Gastroesophageal sphincter (tissue), 4 donors: Measurements from ENCODE around the gene LRRC46. TPM values are rescaled to one million over a fixed set of nuclear protein-coding genes. Genes with fewer than 3 reads are reported as not detected.

Experiments
- ATAC-seq: fragments of 150-250 bp; one replicate; pipeline ENCODE4 v1.9.1; 2016; ENCODE audit warnings: mild to moderate bottlenecking, moderate library complexity
- H3K27ac ChIP-seq, 4 donors: fragments of 200-600 bp; sonication (generic) in 3 of 4; 1 replicate in 3 of 4; 2 replicates in 1 of 4; pipeline ENCODE4 v1.5.1; 2016 to 2019
- H3K27me3 ChIP-seq: fragments of 200-600 bp; sonication (generic); one replicate; pipeline ENCODE4 v1.5.1; 2019
- H3K36me3 ChIP-seq, 2 donors: fragments of 200-600 bp; sonication (generic); one replicate each; pipeline ENCODE4 v1.5.1; 2019; ENCODE audit warnings: control low read depth in 1 of 2
- H3K4me1 ChIP-seq, 3 donors: fragments of 200-600 bp; sonication (generic); 1 replicate in 2 of 3; 2 replicates in 1 of 3; pipeline ENCODE4 v1.5.1; 2016 to 2019; ENCODE audit warnings: control low read depth in 2 of 3
- H3K4me3 ChIP-seq, 2 donors: fragments of 200-600 bp; sonication (generic); one replicate each; pipeline ENCODE4 v1.5.1; 2019; ENCODE audit warnings: mild to moderate bottlenecking in 1 of 2, moderate library complexity in 1 of 2
- H3K9me3 ChIP-seq, 3 donors: fragments of 200-600 bp; sonication (generic); one replicate each; pipeline ENCODE4 v1.5.1; 2017 to 2019; ENCODE audit warnings: control low read depth in 2 of 3
- EP300 ChIP-seq: sonication (generic); formaldehyde crosslinking; IDR thresholded peaks from one replicate; pipeline ENCODE4 v1.6.1; 2017; ENCODE audit warnings: antibody characterized with exemption, mild to moderate bottlenecking
- POLR2A ChIP-seq, 2 donors: fragments of 450-650 bp; IDR thresholded peaks; one replicate each; pipeline ENCODE4 v1.6.1; 2017; ENCODE audit warnings: antibody characterized with exemption in 2 of 2, mild to moderate bottlenecking in 2 of 2, moderate library complexity in 1 of 2
- POLR2AphosphoS5 ChIP-seq: sonication (generic); formaldehyde crosslinking; IDR thresholded peaks from one replicate; pipeline ENCODE4 v1.6.1; 2017; ENCODE audit warnings: antibody characterized with exemption
- WGBS, 2 donors: methylation state at CpG; one replicate each; pipeline ENCODE4 v1.1.5; 2018; ENCODE audit warnings: low coverage in 1 of 2; 5-methylcytosine and 5-hydroxymethylcytosine counted together
- total RNA-seq, 4 donors: library from RNA; depleted of rRNA; stranded (reverse); fragments of >200 nt; gene quantifications; one replicate each; pipeline ENCODE4 v1.1.0, GENCODE V29; 2016
- TF ChIP-seq, protein P1 (sequence below), 4 experiments: fragments of 200-600 bp in 2 of 4; fragments of 450-650 bp in 2 of 4; sonication (generic) in 1 of 4; IDR thresholded peaks; one replicate each; pipeline ENCODE4 v1.5.1; 2017 to 2019; ENCODE audit warnings: antibody characterized with exemption in 4 of 4, mild to moderate bottlenecking in 2 of 4, moderate library complexity in 2 of 4

LRRC46 gene
- total RNA-seq, 4 donors from 2014 or later, result 0.46 to 1.3 TPM; not detected in 2

GRCh38 chr17:47792457-47792856 is 39.0 kb upstream of the LRRC46 start:
- Histone ChIP-seq H3K4me3 (no peak overlapping the region), H3K27me3 (peaks cover 77% of the 10 kb centered on the region), H3K9me3 (no peaks in the 10 kb centered on the region), H3K36me3 (no peaks in the 10 kb centered on the region), H3K27ac (no peak overlapping the region), H3K4me1 (peaks cover 0 to 11% (median 7%) of the 10 kb centered on the region in 3 donors)
- no peak for ATAC-seq
- WGBS, 2 donors, result 77 to 85% methylated on average over 1 of the region's 1 CpG
- TF ChIP-seq POLR2AphosphoS5 (no peak), POLR2A (IDR thresholded peaks at IDR 0.05) (no peak), EP300 (no peak)
- TF ChIP-seq, protein P1, sequence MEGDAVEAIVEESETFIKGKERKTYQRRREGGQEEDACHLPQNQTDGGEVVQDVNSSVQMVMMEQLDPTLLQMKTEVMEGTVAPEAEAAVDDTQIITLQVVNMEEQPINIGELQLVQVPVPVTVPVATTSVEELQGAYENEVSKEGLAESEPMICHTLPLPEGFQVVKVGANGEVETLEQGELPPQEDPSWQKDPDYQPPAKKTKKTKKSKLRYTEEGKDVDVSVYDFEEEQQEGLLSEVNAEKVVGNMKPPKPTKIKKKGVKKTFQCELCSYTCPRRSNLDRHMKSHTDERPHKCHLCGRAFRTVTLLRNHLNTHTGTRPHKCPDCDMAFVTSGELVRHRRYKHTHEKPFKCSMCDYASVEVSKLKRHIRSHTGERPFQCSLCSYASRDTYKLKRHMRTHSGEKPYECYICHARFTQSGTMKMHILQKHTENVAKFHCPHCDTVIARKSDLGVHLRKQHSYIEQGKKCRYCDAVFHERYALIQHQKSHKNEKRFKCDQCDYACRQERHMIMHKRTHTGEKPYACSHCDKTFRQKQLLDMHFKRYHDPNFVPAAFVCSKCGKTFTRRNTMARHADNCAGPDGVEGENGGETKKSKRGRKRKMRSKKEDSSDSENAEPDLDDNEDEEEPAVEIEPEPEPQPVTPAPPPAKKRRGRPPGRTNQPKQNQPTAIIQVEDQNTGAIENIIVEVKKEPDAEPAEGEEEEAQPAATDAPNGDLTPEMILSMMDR (IDR thresholded peaks at IDR 0.05), result no peak

DNA sequence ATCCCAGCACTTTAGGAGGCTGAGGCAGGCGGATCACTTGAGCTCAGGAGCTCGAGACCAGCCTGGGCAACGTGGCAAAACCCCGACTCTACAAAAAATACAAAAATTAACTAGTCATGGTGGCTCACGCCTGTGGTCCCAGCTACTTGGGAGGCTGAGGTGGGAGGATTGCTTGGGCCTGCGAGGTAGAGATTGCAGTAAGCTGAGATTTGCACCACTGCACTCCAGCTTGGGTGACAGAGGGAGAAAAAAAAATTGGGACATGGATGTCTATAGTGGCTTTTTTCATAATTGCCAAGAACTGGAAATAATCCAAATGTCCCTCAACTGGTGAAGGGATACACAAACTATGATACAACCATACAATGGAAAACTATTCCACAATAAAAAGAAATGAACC is 38.5 kb upstream of the LRRC46 start:
- WGBS, 2 donors, result 55% methylated on average over 5 of the region's 6 CpGs; no CpG with 5 or more reads in 1 of the 2 donors
- H3K4me3 ChIP-seq, result no peak overlapping the region
- H3K4me1 ChIP-seq, result peaks cover 0 to 11% (median 7%) of the 10 kb centered on the region in 3 donors
- peaks cover 75% of the 10 kb centered on the region for H3K27me3 ChIP-seq
- H3K36me3 ChIP-seq, result no peaks in the 10 kb centered on the region
- no peak for ATAC-seq
- H3K9me3 ChIP-seq, result no peaks in the 10 kb centered on the region
- TF ChIP-seq POLR2A (IDR thresholded peaks at IDR 0.05) (no peak), POLR2AphosphoS5 (no peak), EP300 (no peak)
- TF ChIP-seq, protein P1 (IDR thresholded peaks at IDR 0.05), result no peak
- no peak overlapping the region for H3K27ac ChIP-seq

DNA sequence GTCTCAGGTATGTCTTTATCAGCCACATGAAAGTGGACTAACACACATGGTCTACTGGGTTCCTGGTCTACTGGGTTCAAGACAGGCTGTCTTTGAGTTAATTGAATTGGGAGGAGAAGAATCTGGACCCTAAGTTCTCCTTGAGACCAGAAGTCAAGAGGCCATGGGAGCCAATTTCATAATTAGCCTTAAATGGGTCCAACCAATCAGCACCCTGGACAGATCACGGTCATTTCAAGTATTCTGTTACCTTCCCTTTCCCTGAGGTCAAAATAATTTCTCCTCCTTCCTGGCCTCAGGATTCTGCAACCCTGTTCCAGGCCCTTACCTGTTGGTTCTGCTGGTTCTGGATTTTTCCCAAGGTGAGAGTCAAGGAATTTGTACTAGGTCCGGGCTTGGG is 33.7 kb upstream of the LRRC46 start:
- H3K9me3 ChIP-seq, result no peaks in the 10 kb centered on the region
- no peak for TF ChIP-seq POLR2AphosphoS5
- TF ChIP-seq, protein P1 (IDR thresholded peaks at IDR 0.05), result no peak
- no peak for TF ChIP-seq POLR2A (IDR thresholded peaks at IDR 0.05)
- TF ChIP-seq EP300, result no peak
- H3K4me1 ChIP-seq, result no peaks in the 10 kb centered on the region
- H3K27me3 ChIP-seq, result peaks cover 34% of the 10 kb centered on the region
- ATAC-seq, result no peak
- no peak overlapping the region for H3K27ac ChIP-seq
- WGBS, 2 donors, result 11 to 55% methylated on average over 1 to 2 of the region's 2 CpGs
- H3K36me3 ChIP-seq, result no peaks in the 10 kb centered on the region
- H3K4me3 ChIP-seq, result no peak overlapping the region

GRCh38 chr17:47800686-47801085 is 30.8 kb upstream of the LRRC46 start:
- no peak for TF ChIP-seq POLR2A (IDR thresholded peaks at IDR 0.05)
- no peak for TF ChIP-seq POLR2AphosphoS5
- Histone ChIP-seq H3K4me3 (no peak overlapping the region), H3K27me3 (peaks cover 24% of the 10 kb centered on the region), H3K27ac (no peak overlapping the region), H3K9me3 (no peaks in the 10 kb centered on the region), H3K4me1 (no peaks in the 10 kb centered on the region), H3K36me3 (no peaks in the 10 kb centered on the region)
- ATAC-seq, result no peak
- WGBS, 2 donors, result 71% methylated on average over 11 of the region's 12 CpGs; no CpG with 5 or more reads in 1 of the 2 donors

DNA sequence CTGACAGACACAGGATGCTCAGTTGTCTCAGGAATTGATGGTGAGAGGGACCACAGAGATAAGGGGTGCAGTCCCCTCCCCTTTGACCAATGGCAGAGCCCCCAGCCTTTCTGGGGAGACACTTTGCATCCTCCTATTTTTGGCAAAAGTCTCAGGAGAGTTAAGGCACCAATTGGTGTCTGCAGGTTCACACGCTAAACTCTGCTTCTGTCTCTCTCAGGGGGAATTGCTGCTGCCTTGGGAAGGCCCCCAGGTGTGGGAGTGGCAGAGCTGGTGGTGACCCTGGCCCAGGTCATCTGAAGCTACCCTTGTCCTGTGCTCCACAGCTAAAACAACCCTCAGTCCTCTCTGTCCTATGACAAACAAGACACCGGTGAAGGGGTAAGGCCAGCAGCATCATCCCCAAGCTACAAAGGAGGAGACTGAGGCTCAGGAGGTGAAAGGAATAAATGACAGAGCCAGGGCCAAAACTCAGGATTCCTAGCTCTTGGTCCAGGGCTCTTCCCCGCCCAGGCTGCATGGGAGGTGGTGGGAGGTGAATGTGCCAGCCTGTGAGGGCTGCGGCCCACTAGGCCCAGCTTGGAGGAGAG is 30.2 kb upstream of the LRRC46 start:
- Histone ChIP-seq H3K4me3 (no peak overlapping the region), H3K9me3 (no peaks in the 10 kb centered on the region), H3K4me1 (no peaks in the 10 kb centered on the region), H3K27ac (no peak overlapping the region), H3K36me3 (no peaks in the 10 kb centered on the region), H3K27me3 (peaks cover 24% of the 10 kb centered on the region)
- no peak for ATAC-seq
- WGBS, 2 donors, result 60 to 71% methylated on average over 1 to 2 of the region's 4 CpGs
- TF ChIP-seq POLR2AphosphoS5, result no peak
- TF ChIP-seq, protein P1 (IDR thresholded peaks at IDR 0.05), result no peak
- no peak for TF ChIP-seq EP300
- TF ChIP-seq POLR2A (IDR thresholded peaks at IDR 0.05), result no peak
